K562 (cell line): Measurements from ENCODE around the gene CARMIL1. TPM values are rescaled to one million over a fixed set of nuclear protein-coding genes. Genes with fewer than 3 reads are reported as not detected.

ENCODE experiments used
- ATAC-seq: fragments of 200-7000 bp; cut with Tn5 transposase; 3 replicates; pipeline ENCODE4 v1.9.1; 2020; ENCODE audit warnings: moderate library complexity
- BruUV-seq: library from RNA; stranded (reverse); fragments of 400-500 nt; replicated peaks from 2 replicates; lab custom pipeline; 2021; lab: Mats Ljungman, UMichigan
- CTCF ChIA-PET: fragments of 300-600 bp; formaldehyde crosslinking; extraction: SDS; loops from one replicate; lab custom pipeline; 2021; ENCODE audit warnings: low intra/inter-chr PET ratio; lab: Yijun Ruan, JAX
- POLR2A ChIA-PET: fragments of 300-600, 350-650 bp; sonication (Branson Sonifier 250); formaldehyde crosslinking; extraction: SDS; loops from one replicate; lab custom pipeline; 2021; ENCODE audit warnings: antibody characterized with exemption, inconsistent platforms; lab: Yijun Ruan, JAX
- DNase-seq, 4 experiments: peaks; one replicate each; pipeline versions ENCODE4 v3.0.0 to v3.0.0-alpha.2; 2011 to 2018; ENCODE audit warnings: low spot score in 3 of 4, mixed read lengths in 3 of 4; ENCODE audit errors: extremely low read depth in 1 of 4
- FAIRE-seq: peaks from 2 replicates; lab custom pipeline; 2011; peaks lifted over from hg19 to GRCh38; lab: Jason Lieb, UNC
- H2AFZ ChIP-seq: 2 replicates; pipeline ENCODE4 v1.6.0; 2011; ENCODE audit warnings: low read depth, low read length, control low read depth, inconsistent platforms
- H3K27ac ChIP-seq: fragments of 200-600 bp; 3 replicates; pipeline ENCODE4 v1.8.0; 2011; ENCODE audit warnings: low read depth, mild to moderate bottlenecking, control low read depth, inconsistent platforms, low read length, moderate library complexity, mixed read lengths; ENCODE audit errors: extremely low read depth
- H3K27me3 ChIP-seq, 2 experiments: fragments of 300-600 bp in 1 of 2; 2 replicates in 1 of 2; 3 replicates in 1 of 2; pipeline versions ENCODE4 v1.6.0 to v1.8.0; 2011; ENCODE audit warnings: inconsistent platforms in 2 of 2, low read length in 2 of 2, mild to moderate bottlenecking in 1 of 2, mixed read lengths in 1 of 2, moderate library complexity in 1 of 2; ENCODE audit not compliant: control insufficient read depth in 2 of 2, insufficient read depth in 2 of 2
- H3K36me3 ChIP-seq: fragments of 300-600 bp; 3 replicates; pipeline ENCODE4 v1.8.0; 2011; ENCODE audit warnings: mild to moderate bottlenecking, low read length, inconsistent platforms; ENCODE audit not compliant: control insufficient read depth, insufficient read depth
- H3K4me1 ChIP-seq, 2 experiments: fragments of 200-600 bp in 1 of 2; replicated peaks in 1 of 2; 2 replicates in 1 of 2; 3 replicates in 1 of 2; pipeline versions ENCODE4 v1.5.1 to v1.8.0; 2011; ENCODE audit warnings: inconsistent platforms in 2 of 2, low read length in 2 of 2, mild to moderate bottlenecking in 1 of 2, mixed read lengths in 1 of 2, moderate library complexity in 1 of 2; ENCODE audit not compliant: control insufficient read depth in 2 of 2, insufficient read depth in 2 of 2
- H3K4me2 ChIP-seq: 2 replicates; pipeline ENCODE4 v1.6.1; 2011; ENCODE audit warnings: low read length, control low read depth, inconsistent platforms, mixed read lengths; ENCODE audit not compliant: insufficient read depth
- H3K4me3 ChIP-seq: fragments of 200-600 bp; sonication (generic), shearing (Covaris generic); 2 replicates; pipeline ENCODE4 v1.5.1; 2016; ENCODE audit warnings: control low read depth, inconsistent platforms
- H3K79me2 ChIP-seq: fragments of 200-600 bp; 3 replicates; pipeline ENCODE4 v1.8.0; 2011; ENCODE audit warnings: low read length, inconsistent platforms; ENCODE audit not compliant: control insufficient read depth, insufficient read depth
- H3K9ac ChIP-seq, 2 experiments: 2 replicates each; pipeline versions ENCODE4 v1.6.0 to v1.6.1; 2011; ENCODE audit warnings: low read depth in 2 of 2, low read length in 2 of 2, control low read depth in 1 of 2, inconsistent platforms in 1 of 2, mild to moderate bottlenecking in 1 of 2, mixed read lengths in 1 of 2; ENCODE audit not compliant: insufficient read depth in 1 of 2
- H3K9me1 ChIP-seq: one replicate; pipeline ENCODE4 v1.6.0; 2011; ENCODE audit warnings: inconsistent platforms, mild to moderate bottlenecking, low read length, moderate library complexity; ENCODE audit not compliant: control insufficient read depth, insufficient read depth
- H3K9me3 ChIP-seq: replicated peaks from 2 replicates; pipeline ENCODE4 v1.5.1; 2011; ENCODE audit warnings: low read depth, low read length, inconsistent platforms; ENCODE audit not compliant: control insufficient read depth, insufficient read depth
- H4K20me1 ChIP-seq: replicated peaks from 2 replicates; pipeline ENCODE4 v1.6.1; 2011; ENCODE audit warnings: low read length, inconsistent platforms, mixed read lengths; ENCODE audit not compliant: control insufficient read depth, insufficient read depth
- FOXK1 ChIP-seq: sonication (generic); formaldehyde crosslinking; IDR thresholded peaks from 2 replicates; pipeline ENCODE4 v1.8.0; 2022; ENCODE audit warnings: missing genetic modification reagents, mild to moderate bottlenecking, borderline replicate concordance
- HIVEP1 ChIP-seq: fragments of 250-450 bp; sonication (Bioruptor Pico); IDR thresholded peaks from 2 replicates; pipeline ENCODE4 v1.4.0; 2020; ENCODE audit warnings: mild to moderate bottlenecking
- MTF1 ChIP-seq: fragments of 250-450 bp; sonication (Bioruptor Pico); IDR thresholded peaks from 2 replicates; pipeline ENCODE4 v1.9.0; 2021; ENCODE audit warnings: moderate library complexity, mild to moderate bottlenecking, inconsistent platforms, borderline replicate concordance
- MYBL2 ChIP-seq, 2 experiments: fragments of 450-650 bp in 1 of 2; sonication (generic) in 1 of 2; formaldehyde crosslinking in 1 of 2; IDR thresholded peaks; 2 replicates each; pipeline versions ENCODE4 v1.6.1 to v1.8.1; 2017 to 2022; ENCODE audit warnings: borderline replicate concordance in 1 of 2, inconsistent platforms in 1 of 2, low read depth in 1 of 2, mild to moderate bottlenecking in 1 of 2, missing genetic modification reagents in 1 of 2, moderate library complexity in 1 of 2
- POLR2AphosphoS2 ChIP-seq: IDR thresholded peaks from 2 replicates; pipeline ENCODE4 v1.6.1; 2012; ENCODE audit warnings: low read length, improper control_type of control experiment
- ZFPM2 ChIP-seq: fragments of 250-450 bp; sonication (Bioruptor Pico); IDR thresholded peaks from 2 replicates; pipeline ENCODE4 v1.5.1; 2022; ENCODE audit warnings: mild to moderate bottlenecking
- WGBS: fragments of 100-300 bp; shearing (Covaris generic); methylation state at CpG from one replicate; pipeline ENCODE4 v1.1.6; 2016; ENCODE audit warnings: low coverage, mixed read lengths; ENCODE audit not compliant: insufficient coverage; ENCODE audit errors: missing lambda C conversion rate; 5-methylcytosine and 5-hydroxymethylcytosine counted together
- in situ Hi-C: fragments of 300-500 bp; cut with MboI; formaldehyde crosslinking; loops from 4 replicates; pipeline ENCODE4 v1.15.0; 2018; ENCODE audit warnings: inconsistent platforms, mixed read lengths
- intact Hi-C: fragments of 100-400 bp; cut with micrococcal nuclease; formaldehyde crosslinking; loops from 2 replicates; pipeline ENCODE4 v1.14.2; 2022
- polyA plus RNA-seq, 8 experiments: library from polyadenylated mRNA; depleted of rRNA in 4 of 8; stranded (reverse) in 5 of 8; unstranded in 3 of 8; fragments of >200 nt; fragmentation: Nextera tagmentation in 2 of 8; fragmentation: Illumina TruSeq in 1 of 8; extraction: Ambion mirVana in 2 of 8; extraction: Trizol in 1 of 8; gene quantifications; 2 replicates each; pipeline versions ENCODE4 v1.2.1 to v1.2.3, GENCODE V29; 2011 to 2014; ENCODE audit warnings: inconsistent platforms in 1 of 8, missing spikeins in 1 of 8
- total RNA-seq, 7 experiments: library from RNA; depleted of rRNA in 6 of 7; stranded (reverse); fragments of >200 nt in 6 of 7; fragmentation: Illumina TruSeq in 2 of 7; extraction: Trizol in 2 of 7; gene quantifications; 2 replicates each; pipeline versions ENCODE4 v1.2.1 to v1.2.3, GENCODE V29; 2011 to 2021; ENCODE audit warnings: low replicate concordance in 1 of 7
- TF ChIP-seq, protein P1 (sequence below): sonication (generic); formaldehyde crosslinking; IDR thresholded peaks from 2 replicates; pipeline ENCODE4 v1.8.0; 2022; ENCODE audit warnings: mild to moderate bottlenecking, missing genetic modification reagents
- TF ChIP-seq, protein P2 (sequence below): fragments of 250-450 bp; sonication (Bioruptor Pico); IDR thresholded peaks from 2 replicates; pipeline ENCODE4 v1.8.0; 2022; ENCODE audit warnings: moderate library complexity, mild to moderate bottlenecking, inconsistent platforms

Gene CARMIL1
- total and polyA plus RNA-seq, 9 of the 15 experiments (the other 6 are each of a cell fraction or from before 2014, with no cell fraction given), result 0.04 to 0.32 (median 0.10) TPM; not detected in 1

DNA sequence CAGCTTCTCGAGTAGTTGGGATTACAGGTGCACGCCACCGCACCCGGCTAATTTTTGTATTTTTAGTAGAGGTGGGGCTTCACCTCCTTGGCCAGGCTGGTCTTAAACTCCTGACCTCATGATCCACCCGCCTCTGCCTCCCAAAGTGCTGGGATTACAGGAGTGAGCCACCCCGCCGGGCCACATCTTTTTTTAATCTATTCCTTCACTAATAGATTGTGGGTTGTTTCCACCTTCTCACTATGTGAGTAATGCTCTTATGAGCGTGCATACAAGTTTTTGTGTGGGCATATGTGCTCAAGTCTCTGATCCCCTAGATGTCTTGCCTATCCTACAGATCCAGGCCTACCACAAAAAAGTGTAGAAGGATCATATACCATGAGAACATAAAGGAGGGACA, 30.7 kb downstream of the CARMIL1 start:
- H3K9me3 ChIP-seq, result no peaks in the 10 kb centered on the region
- H3K4me3 ChIP-seq, result no peak overlapping the region
- ATAC-seq (no peak), DNase-seq (no peak), FAIRE-seq (no peak)
- H4K20me1 ChIP-seq, result no peaks in the 10 kb centered on the region
- no peaks in the 10 kb centered on the region for H3K9me1 ChIP-seq
- no peak overlapping the region for H3K4me2 ChIP-seq
- BruUV-seq, result no TSS peak
- H2AFZ ChIP-seq, result no peak overlapping the region
- in situ Hi-C loops, result no loop called here
- H3K36me3 ChIP-seq, result no peaks in the 10 kb centered on the region
- no peaks in the 10 kb centered on the region for H3K4me1 ChIP-seq
- peaks cover 0 to 4% of the 10 kb centered on the region in 2 experiments for H3K27me3 ChIP-seq
- ChIA-PET POLR2A (interaction anchor here (1.2 kb wide), 1 partner anchor 17 kb away, joined by 7 read pairs; no protein-coding TSS in a partner anchor), CTCF (no interaction called here)
- no peak overlapping the region for H3K27ac ChIP-seq
- H3K9ac ChIP-seq, result no peak overlapping the region
- H3K79me2 ChIP-seq, result no peaks in the 10 kb centered on the region
- intact Hi-C loops, result no loop called here
- TF ChIP-seq MYBL2 (IDR thresholded peaks at IDR 0.05; ENCODE audit: low read depth) (no peak), MYBL2 (CRISPR knock-in tag; IDR thresholded peaks at IDR 0.05; ENCODE audit: borderline replicate concordance) (no peak), MTF1 (CRISPR knock-in tag) (no peak), FOXK1 (no peak), ZFPM2 (CRISPR knock-in tag) (no peak), HIVEP1 (no peak), POLR2AphosphoS2 (no peak)
- TF ChIP-seq, protein P1, sequence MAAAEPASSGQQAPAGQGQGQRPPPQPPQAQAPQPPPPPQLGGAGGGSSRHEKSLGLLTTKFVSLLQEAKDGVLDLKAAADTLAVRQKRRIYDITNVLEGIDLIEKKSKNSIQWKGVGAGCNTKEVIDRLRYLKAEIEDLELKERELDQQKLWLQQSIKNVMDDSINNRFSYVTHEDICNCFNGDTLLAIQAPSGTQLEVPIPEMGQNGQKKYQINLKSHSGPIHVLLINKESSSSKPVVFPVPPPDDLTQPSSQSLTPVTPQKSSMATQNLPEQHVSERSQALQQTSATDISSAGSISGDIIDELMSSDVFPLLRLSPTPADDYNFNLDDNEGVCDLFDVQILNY (CRISPR knock-in tag), result no peak
- TF ChIP-seq, protein P2, sequence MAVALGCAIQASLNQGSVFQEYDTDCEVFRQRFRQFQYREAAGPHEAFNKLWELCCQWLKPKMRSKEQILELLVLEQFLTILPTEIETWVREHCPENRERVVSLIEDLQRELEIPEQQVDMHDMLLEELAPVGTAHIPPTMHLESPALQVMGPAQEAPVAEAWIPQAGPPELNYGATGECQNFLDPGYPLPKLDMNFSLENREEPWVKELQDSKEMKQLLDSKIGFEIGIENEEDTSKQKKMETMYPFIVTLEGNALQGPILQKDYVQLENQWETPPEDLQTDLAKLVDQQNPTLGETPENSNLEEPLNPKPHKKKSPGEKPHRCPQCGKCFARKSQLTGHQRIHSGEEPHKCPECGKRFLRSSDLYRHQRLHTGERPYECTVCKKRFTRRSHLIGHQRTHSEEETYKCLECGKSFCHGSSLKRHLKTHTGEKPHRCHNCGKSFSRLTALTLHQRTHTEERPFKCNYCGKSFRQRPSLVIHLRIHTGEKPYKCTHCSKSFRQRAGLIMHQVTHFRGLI (CRISPR knock-in tag), result no peak
- TF ChIP-seq, all 486 proteins: peak for 0
- WGBS, result 0% methylated on average over 8 of the region's 8 CpGs
